GM19438 (cell line): Measurements from ENCODE around the gene TGFBR3L.
"Not testable (repeated sequence)": the region's sequence is repeated elsewhere in the genome, so short reads cannot be mapped to it uniquely, and the experiment has no call there.

Experiments used
- ATAC-seq: cut with Tn5 transposase; IDR thresholded peaks from one replicate; pipeline ENCODE4 v1.9.1; 2021; ENCODE audit warnings: low read depth; ENCODE audit not compliant: unreplicated experiment

Gene TGFBR3L

DNA sequence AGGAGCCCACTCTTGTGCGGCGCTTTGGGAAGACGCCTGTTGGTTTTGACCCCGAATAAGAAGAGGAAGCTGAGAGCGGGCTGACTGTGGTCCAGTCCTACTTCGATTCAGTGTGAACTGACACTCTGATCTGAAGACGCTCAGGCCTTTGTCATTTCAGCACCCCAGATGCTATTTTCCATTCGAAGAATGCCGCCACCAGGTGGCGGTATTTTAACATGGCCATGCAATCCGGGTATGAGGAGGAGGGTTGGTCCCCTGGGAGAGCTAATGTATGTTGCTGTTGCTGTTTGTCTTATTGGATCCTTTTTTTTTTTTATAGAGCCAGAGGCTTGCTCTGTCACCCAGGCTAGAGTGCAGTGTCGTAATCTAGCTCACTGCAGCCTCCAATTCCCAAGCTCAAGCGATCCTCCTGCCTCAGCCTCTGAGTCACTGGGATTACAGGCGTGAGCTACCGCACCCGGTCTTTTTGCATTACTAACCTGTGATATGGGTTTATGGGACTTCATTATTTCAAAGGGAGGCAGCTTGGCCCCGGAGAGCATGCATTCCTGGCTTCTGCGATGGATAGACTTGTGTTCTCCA lies 29.6 kb downstream of the TGFBR3L start:
- ATAC-seq: no peak

DNA sequence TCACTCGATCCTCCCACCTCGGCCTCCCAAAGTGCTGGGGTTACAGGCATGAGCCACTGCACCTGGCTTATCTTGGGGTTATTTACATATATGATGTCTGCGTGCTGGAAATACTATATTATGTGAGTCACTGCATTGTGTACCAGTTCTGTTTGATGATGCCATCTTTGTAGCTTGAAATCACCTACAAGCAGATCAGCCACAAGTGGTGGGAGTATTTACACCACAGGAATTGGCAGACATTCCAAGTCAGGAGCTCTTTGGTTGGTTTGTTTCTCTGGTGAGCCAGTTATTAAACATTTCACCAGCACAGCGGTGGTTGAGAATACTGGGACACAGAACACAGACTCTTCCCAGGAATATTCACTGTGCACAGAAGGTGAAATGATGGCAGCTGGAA lies 33.3 kb downstream of the TGFBR3L start:
- no peak for ATAC-seq

DNA sequence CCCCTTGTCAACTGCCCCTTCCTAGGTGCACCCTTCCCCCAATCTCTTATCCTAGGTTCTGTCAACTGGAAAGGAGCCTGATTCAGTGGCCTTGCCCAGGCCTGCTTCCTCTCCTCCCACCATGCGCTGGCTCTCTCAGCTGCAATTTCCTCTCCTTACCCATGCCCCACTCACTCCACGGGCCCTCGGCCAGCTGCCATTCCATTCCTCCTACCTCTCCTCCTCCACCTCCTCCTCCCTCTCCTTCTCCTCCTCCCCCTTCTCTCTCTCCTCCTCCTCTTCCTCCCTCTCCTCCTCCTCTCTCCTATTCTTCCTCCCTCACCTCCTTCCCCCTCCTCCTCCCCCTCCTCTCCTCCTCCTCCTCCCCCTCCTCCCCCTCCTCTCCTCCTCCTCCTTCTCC lies 38.4 kb downstream of the TGFBR3L start:
- ATAC-seq: no peak

GRCh38 chr19:7953576-7953975 lies 38.9 kb downstream of the TGFBR3L start:
- no peak for ATAC-seq

GRCh38 chr19:7955696-7956095 lies 41.1 kb downstream of the TGFBR3L start:
- no peak for ATAC-seq

GRCh38 chr19:7959211-7959610 lies 44.6 kb downstream of the TGFBR3L start:
- no peak for ATAC-seq

- not testable (repeated sequence) for ATAC-seq
These were observed 46.5 kb downstream of the TGFBR3L start for GRCh38 chr19:7961082-7961481.

- ATAC-seq: no peak
These were observed 47.4 kb downstream of the TGFBR3L start for GRCh38 chr19:7961920-7962626.

DNA sequence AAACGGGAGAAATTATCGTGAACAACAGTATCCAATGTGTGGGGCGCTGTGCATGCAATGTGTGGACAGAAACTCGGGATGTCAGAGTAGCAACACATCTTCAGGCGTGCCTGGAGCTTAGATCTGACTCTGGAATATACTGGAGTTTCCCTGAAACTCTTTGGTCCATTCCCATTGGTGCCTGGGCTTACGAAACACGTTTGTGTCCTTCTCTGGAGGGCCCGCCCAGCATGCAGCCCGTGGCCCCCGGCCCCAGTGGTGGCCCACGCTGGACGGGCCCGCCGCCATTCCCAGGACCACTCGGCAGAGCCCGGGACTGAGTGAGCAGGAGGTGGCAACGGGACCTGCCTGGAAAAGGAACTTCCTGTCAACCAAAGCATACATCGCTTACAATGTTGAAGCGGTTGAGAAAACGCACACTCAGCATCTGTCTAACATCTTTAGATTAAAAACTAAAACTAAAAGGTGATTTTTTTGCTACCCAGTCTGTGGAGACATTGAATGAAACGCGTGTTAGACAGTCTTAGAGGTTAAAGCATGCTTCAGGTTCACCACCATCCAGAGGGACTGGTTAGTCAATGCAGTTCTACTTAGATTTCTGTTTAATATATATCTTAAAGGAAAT lies 48.1 kb downstream of the TGFBR3L start:
- ATAC-seq: no peak

GRCh38 chr19:7963566-7963965 lies 48.9 kb downstream of the TGFBR3L start:
- ATAC-seq: no peak

- ATAC-seq: no peak
These were observed 50.7 kb downstream of the TGFBR3L start for GRCh38 chr19:7965259-7965841.

- no peak for ATAC-seq
These were observed 51.5 kb downstream of the TGFBR3L start for GRCh38 chr19:7965921-7966665.

- no peak for ATAC-seq
These were observed 53.6 kb downstream of the TGFBR3L start for GRCh38 chr19:7968008-7968795.
